Stimulated activated CD8-positive, alpha-beta memory T cell treated with anti-CD3 and anti-CD28 coated beads, Interleukin-12 subunit alpha, Interleukin-12 subunit beta, amount 100 ng/mL, for 4 hours (primary cell): ENCODE results near the gene HIVEP3.

ENCODE experiments used
- DNase-seq: peaks from one replicate; pipeline ENCODE4 v3.0.0-alpha.2; 2020; ENCODE audit warnings: low read depth

HIVEP3 gene

DNA sequence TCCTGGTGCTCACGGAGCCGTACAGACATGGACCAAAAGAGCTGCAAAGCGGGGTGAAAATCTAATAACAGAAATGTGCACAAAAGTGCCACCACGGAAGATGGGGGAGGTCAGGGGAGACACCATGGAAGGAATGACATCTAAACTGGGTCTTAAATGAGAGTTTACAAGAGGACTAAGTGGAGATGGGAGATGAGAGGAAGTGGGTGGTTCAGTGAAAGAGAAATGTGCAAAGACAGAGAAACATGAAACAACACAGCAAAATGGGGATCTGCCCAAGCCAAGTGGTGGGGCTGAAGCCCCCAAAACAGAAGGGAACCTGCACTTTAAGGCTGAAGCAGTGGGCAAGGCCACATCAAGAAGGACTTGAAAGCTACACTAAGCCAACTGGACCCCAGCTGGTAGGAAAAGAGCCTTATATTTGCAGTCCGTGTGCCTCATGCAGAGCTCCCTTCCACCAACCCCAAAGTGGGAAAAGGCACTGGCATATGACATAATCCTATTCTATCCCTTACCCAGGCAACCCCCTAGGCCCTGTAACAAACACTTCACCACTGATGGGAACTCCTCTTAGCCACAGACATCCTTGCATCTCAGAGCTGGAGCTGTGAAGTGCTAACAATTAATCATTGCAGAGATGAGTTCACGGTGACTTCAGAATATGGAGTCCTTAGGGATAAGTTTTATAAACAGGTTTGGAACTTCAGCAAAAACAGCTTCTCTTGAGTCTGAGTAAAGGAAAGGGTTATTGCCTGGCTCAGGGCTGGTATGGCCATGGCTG lies 235.7 kb downstream of the HIVEP3 start:
- no peak for DNase-seq

GRCh38 chr1:41682149-41682548 lies 236.6 kb downstream of the HIVEP3 start:
- DNase-seq, result no peak

DNA sequence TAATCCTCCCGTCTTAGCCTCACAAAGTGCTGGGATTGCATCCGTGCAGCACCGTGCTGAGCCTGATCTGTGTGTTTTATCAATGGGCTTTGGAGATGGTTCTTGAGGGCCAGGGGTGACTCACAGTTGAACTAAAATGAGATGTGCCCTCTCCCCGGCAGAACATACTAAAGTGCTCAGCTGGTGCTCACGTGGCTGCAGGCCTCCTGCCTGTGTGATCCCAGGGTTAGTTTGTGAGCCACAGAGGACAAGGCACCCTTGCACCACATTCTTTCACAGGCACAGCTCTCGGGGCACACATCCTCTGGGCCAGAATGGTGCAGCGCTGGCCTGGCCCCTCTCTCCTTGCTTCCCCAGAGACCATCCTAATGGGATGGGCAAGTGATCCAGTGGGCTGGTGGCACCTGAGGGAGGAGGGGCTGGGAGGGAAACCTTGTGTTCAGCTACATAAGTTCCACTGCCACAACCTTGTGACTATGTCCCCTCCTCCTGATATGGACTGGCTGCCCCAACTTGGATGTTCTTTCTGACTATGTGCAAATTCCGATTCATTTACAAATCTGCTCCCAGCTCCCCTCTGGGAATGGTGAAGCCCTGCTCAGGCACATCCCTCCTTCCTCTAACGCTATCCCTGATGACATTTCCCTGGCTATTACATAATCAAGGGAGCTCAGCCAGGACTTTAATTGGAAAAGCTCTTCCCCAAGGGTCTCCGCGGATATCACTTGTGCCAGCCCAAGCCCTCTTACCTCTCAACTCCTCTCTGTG lies 237.2 kb downstream of the HIVEP3 start:
- DNase-seq, result no peak

GRCh38 chr1:41679994-41680393 lies 238.7 kb downstream of the HIVEP3 start:
- no peak for DNase-seq

DNA sequence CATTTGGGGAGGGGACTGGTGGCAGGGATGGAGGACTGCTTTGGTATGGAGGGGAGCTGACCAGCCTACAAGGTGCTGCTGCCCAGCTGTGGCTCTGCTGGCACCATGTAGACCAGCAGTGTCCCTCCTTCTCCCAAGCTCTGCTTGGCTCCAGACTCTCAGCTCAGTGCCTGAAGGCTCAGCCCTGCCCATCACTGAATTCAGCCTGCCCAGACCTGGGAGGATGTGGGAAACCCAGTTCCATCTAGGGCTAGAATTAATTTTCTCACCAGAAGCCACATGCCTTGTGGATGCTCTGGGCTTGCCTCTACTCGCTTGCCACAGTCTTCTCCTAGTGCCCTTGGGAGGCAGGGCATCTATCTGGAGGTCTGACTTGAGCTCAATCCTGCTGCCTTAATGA lies 239.2 kb downstream of the HIVEP3 start:
- no peak for DNase-seq

DNA sequence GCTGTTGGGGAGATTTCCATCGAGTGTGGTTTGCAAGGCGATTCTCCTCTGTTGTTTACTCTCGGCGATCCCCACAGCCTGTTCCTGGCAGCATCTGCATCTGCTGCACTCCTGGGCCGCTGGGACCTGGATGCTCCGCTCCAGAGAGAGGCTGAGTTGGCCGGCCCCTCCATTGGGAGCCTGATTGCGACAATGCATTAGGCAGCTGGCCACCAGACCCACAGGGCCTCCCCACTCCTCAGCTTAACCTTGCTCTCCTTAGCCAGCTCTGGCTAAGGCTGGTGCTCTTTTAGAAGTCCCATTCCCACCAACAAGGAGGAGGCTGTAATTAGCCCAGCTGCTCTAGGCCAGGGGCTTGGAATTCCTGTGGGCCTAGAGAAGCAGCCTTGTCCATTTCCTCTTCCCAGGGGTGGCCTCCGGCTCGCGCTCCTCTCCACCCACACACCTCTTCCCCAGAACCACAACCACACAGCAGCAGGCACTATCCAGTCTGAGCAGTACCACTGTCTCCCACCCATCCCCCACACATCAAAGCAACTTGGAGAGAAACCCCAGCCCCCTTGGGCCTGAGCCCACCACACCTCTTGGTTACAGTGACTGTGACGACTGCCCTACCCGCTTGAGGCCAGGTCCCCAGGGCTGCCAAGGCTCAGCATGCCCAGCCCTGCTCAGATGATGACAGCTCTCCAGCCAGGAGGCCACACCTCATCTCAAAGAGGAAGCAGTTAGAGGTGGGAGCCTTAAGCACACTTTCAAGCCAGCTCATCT lies 240.4 kb downstream of the HIVEP3 start:
- no peak for DNase-seq

DNA sequence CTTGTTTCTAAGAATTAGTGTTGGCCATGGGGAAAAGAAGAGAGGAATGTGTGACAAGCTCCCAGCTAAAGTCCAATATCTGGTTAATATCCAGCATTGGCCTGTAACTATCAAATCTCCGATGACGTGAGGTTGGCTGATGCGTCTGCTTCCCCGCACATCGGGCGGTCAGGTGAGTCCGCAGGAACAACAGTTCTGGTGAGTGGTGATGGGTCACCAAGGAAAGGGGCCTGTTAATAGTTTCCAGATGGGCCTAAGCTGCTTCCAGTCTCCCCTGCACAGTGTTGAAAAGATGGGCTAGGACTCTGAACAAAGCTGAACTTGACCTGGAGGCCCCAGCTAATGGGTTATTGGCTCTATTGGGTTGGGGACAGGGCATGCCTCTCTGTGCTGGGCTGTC lies 241.1 kb downstream of the HIVEP3 start:
- no peak for DNase-seq

DNA sequence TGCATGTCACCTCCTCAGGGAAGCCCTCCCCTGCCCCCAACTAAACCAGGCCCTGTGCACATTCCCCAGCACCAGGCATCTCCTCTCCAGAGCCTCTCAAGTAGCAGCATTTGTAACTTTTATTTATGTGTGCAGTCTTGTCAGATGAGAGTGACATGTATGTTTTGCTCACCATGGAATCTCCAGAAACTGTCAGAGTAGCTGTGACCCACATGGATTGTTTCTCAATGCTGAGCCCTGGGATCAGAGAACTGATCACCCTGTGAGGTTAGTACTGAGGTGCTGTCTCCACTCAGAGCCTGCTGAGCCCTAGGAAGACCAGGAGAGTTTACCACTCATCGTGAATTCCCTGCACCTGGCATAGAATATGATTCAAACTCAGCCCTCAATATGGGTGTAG lies 243.3 kb downstream of the HIVEP3 start:
- DNase-seq, result no peak

DNA sequence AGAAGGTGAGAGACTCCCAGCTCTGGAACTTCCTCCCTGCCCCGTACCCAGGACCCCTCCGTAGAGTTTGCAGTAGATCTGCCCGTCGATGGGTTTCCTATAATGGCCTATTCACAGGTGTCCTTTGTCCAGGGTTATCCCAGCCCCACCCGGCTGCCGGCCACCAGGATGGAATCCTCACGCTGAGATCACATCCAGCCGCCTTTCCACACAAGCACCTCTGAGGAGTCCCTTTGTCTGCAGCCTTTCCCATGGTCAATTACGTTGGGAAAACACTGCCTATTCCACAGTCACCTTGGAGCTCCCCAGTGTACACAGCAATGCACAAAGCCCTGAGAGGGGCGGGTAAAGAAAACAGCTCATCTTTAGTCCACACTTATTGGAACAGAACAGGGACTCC lies 244.2 kb downstream of the HIVEP3 start:
- DNase-seq, result no peak

GRCh38 chr1:41673806-41674205 lies 244.9 kb downstream of the HIVEP3 start:
- no peak for DNase-seq

GRCh38 chr1:41673378-41673777 lies 245.3 kb downstream of the HIVEP3 start:
- DNase-seq, result no peak

DNA sequence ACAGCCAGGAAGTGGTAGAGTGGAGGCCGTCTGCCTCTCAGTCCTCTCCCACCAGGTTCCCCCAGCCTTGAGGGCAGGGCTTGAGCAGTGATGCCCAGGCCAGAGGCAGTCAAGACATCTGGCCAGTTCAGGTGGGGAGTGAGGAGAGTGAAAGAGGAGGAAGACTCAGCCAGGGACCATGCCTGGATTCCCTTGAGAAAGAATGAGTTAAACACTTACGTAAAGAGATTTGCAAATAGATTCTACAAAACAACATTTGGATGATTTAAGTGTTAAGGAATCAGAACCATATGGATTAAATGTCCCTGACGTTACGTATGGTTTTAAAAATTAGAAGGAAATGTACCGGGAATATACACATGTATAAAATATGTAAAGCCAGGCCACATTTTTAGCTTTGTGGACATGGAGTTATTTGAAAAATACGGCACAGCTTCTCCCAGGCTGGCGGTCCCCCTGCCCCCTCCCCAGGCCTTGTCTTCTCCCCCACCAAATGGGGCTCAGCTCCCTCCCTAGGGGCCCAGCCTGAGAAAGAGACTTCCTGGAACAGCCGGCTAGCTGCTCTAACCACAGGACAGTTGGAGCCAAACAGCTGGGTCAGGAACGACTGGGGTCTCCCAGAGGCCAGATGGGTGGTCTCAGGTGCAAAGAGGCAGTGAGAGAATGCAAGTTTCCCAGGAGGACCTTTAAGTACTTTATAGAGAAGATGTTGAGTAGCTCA lies 245.9 kb downstream of the HIVEP3 start:
- DNase-seq, result no peak

GRCh38 chr1:41672173-41672572 lies 246.5 kb downstream of the HIVEP3 start:
- DNase-seq, result no peak

GRCh38 chr1:41671116-41671755 lies 247.5 kb downstream of the HIVEP3 start:
- no peak for DNase-seq

DNA sequence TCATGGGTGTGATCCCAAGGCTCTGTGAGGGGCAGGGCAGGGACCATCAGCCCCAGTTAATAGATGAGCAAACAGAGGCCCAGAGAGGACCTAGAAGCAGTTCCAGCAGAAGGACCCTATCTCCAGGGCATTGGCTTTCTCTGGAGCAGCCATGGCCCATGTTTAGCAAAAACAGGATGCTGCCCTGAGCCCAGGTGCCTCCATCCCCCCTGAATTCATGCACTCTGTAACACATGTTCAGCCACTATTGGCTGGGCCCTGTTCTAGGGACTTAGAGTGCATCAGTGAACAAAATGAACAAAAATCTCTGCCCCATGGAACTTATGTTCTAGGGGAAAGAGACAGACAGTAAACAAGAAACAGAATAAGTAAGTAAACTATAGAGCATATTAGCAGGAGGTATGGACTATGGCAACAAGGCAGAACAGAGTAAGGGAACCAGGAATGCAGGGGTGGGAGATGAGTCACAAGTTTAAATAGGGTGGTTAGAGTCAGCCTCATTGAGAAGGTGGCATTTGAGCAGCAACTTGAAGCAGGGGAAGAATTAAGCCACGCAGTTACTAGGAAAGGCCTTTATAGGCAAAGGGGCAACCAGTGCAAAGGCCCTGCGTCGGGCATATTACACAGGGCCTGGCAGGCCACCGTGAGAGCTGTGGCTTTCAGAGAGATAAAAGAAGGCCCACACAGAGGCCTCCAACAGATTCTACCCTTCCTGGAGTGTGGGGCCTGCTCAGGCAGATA lies 248.3 kb downstream of the HIVEP3 start:
- DNase-seq, result no peak

GRCh38 chr1:41668967-41669366 lies 249.8 kb downstream of the HIVEP3 start:
- no peak for DNase-seq

DNA sequence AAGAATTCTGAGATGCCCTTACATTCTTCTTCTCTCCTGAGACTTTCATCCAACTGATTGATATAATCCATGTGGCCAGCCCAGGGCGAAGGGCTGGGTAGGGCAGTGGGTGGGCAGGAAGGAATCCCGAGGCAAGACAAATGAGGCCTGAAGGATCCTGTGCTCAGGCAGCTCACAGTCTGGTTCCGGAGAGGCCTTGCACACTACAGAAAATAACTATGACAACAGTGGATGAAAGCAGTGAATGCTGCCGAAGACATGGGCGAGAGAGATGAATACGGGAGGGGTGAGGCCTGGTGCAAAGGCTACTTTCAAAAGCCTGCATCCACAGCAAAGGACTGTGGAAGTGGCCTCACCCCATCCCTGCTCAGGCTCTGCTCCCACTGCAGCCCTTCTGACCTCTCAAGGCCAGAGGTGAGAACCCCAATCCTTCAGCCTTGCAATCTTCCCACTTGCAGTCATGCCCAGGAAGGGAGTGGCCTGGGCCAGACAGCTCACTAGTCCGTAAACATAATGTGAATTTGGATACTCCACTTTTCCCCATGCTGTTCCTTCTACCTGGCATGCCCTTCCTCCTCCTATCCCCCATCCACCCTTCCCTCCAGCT lies 250.6 kb downstream of the HIVEP3 start:
- DNase-seq, result no peak

- DNase-seq, result peak; percentile 46
Measured at GRCh38 chr1:41666981-41667631, 251.6 kb downstream of the HIVEP3 start.

- no peak for DNase-seq
Measured at GRCh38 chr1:41665962-41666917, 252.5 kb downstream of the HIVEP3 start.
